ENCODE data around the gene KRT74.

DNA sequence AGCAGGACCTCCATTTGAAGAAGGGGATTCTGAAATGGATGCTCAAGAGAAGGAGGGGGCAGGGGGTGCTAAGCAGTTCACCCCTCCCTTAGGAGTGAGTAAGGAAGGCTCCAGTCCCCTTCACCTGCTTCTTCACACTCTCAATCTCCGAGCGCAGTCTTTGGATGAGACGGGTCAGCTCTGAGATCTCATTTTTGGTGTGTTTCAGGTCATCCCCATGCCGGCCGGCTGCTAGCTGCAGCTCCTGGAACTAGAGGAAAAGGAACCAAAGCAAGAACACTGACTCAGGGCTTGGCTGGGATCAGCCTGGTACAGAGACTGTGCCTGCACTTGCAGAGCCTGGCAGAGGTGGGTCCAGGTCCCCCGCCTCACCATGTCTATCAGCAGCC lies 37.4 kb upstream of the KRT74 start:
- no peak for TF ChIP-seq EHMT2 (IDR thresholded peaks at IDR 0.05; ENCODE audit: low read depth)
- TF ChIP-seq, protein P1, sequence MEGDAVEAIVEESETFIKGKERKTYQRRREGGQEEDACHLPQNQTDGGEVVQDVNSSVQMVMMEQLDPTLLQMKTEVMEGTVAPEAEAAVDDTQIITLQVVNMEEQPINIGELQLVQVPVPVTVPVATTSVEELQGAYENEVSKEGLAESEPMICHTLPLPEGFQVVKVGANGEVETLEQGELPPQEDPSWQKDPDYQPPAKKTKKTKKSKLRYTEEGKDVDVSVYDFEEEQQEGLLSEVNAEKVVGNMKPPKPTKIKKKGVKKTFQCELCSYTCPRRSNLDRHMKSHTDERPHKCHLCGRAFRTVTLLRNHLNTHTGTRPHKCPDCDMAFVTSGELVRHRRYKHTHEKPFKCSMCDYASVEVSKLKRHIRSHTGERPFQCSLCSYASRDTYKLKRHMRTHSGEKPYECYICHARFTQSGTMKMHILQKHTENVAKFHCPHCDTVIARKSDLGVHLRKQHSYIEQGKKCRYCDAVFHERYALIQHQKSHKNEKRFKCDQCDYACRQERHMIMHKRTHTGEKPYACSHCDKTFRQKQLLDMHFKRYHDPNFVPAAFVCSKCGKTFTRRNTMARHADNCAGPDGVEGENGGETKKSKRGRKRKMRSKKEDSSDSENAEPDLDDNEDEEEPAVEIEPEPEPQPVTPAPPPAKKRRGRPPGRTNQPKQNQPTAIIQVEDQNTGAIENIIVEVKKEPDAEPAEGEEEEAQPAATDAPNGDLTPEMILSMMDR (IDR thresholded peaks at IDR 0.05), result no peak
- TF ChIP-seq CHD2 (IDR thresholded peaks at IDR 0.05; ENCODE audit: low read length, partially characterized antibody), result no peak
- TF ChIP-seq EP300 (IDR thresholded peaks at IDR 0.05), result no peak
- TF ChIP-seq ZFP36 (IDR thresholded peaks at IDR 0.05; ENCODE audit: borderline replicate concordance, partially characterized antibody), result no peak
- no peak for TF ChIP-seq MYC (IDR thresholded peaks at IDR 0.05; ENCODE audit: borderline replicate concordance, low read length)
- no peak for TF ChIP-seq MAFK (IDR thresholded peaks at IDR 0.05; ENCODE audit: partially characterized antibody)
- no peak for TF ChIP-seq RAD21 (conservative IDR thresholded peaks at IDR 0.05 in 1 of 2, IDR thresholded peaks at IDR 0.05 in 1 of 2)
- no peak for TF ChIP-seq POLR2AphosphoS2 (conservative IDR thresholded peaks at IDR 0.05; ENCODE audit: low read length)
- TF ChIP-seq, protein P2, sequence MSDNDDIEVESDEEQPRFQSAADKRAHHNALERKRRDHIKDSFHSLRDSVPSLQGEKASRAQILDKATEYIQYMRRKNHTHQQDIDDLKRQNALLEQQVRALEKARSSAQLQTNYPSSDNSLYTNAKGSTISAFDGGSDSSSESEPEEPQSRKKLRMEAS (IDR thresholded peaks at IDR 0.05), result no peak
- TF ChIP-seq, protein P3, sequence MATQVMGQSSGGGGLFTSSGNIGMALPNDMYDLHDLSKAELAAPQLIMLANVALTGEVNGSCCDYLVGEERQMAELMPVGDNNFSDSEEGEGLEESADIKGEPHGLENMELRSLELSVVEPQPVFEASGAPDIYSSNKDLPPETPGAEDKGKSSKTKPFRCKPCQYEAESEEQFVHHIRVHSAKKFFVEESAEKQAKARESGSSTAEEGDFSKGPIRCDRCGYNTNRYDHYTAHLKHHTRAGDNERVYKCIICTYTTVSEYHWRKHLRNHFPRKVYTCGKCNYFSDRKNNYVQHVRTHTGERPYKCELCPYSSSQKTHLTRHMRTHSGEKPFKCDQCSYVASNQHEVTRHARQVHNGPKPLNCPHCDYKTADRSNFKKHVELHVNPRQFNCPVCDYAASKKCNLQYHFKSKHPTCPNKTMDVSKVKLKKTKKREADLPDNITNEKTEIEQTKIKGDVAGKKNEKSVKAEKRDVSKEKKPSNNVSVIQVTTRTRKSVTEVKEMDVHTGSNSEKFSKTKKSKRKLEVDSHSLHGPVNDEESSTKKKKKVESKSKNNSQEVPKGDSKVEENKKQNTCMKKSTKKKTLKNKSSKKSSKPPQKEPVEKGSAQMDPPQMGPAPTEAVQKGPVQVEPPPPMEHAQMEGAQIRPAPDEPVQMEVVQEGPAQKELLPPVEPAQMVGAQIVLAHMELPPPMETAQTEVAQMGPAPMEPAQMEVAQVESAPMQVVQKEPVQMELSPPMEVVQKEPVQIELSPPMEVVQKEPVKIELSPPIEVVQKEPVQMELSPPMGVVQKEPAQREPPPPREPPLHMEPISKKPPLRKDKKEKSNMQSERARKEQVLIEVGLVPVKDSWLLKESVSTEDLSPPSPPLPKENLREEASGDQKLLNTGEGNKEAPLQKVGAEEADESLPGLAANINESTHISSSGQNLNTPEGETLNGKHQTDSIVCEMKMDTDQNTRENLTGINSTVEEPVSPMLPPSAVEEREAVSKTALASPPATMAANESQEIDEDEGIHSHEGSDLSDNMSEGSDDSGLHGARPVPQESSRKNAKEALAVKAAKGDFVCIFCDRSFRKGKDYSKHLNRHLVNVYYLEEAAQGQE (IDR thresholded peaks at IDR 0.05), result no peak

Data from A549 (cell line).